ENCODE results near the gene UMODL1.
"Not testable (repeated sequence)": the region's sequence is repeated elsewhere in the genome, so short reads cannot be mapped to it uniquely, and the experiment has no call there.

Gene UMODL1

DNA sequence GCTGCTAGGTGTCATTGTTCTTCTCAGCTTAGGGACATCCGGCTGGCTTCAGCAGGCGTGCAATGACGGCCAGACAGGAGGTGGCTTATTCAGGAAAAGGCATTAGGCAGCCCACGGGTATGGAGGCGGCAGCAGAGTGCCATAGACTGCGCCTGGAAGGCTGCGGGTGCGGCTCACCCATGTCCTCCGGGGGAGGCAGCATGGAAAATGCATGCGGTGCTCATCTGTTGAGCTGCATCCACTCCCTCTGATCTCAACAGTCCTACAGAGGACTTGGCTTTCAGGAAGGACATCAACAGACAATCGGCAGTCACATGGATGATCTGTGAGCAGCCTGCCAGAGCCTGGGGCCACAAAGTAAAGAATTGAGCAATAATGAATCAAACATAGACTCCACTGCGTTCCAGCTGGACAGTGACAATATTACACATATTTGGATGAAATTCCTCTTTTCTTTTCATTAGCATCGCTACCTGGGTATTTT, 42.9 kb downstream of the UMODL1 start:
- Histone ChIP-seq H3K4me3 (ENCODE audit: low read length) (no peak overlapping the region), H2AFZ (ENCODE audit: low read depth, low read length) (no peak overlapping the region), H3K9me3 (ENCODE audit: low read length) (no peaks in the 10 kb centered on the region), H3K27me3 (ENCODE audit: insufficient read depth, low read length) (peaks cover 5% of the 10 kb centered on the region), H3K4me1 (ENCODE audit: insufficient read depth, low read length) (peaks cover 4% of the 10 kb centered on the region), H3K36me3 (ENCODE audit: insufficient read depth, low read length) (no peaks in the 10 kb centered on the region)

DNA sequence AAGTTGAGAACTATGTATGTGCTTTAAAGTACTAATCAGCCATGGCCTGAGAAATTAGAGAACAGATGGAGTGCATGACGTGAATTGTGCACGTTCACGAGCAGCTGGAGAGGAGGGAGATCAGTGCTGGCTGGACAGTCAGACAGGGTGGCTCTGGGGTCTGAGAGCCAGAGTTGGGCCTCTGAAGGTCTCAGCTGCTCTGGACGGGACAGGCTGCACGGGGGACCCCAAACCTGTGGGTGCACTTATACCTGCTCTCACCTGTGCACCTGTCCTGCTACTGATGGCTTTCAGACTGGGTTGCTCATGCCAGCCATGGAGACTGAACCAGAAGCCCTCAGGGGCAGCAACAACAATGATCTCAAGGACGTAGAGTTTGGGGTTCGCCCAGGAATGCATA, 43.5 kb downstream of the UMODL1 start:
- Histone ChIP-seq H3K4me3 (ENCODE audit: low read length) (no peak overlapping the region), H3K9me3 (ENCODE audit: low read length) (no peaks in the 10 kb centered on the region), H3K4me1 (ENCODE audit: insufficient read depth, low read length) (peaks cover 4% of the 10 kb centered on the region), H3K36me3 (ENCODE audit: insufficient read depth, low read length) (no peaks in the 10 kb centered on the region), H3K27me3 (ENCODE audit: insufficient read depth, low read length) (peaks cover 7% of the 10 kb centered on the region), H2AFZ (ENCODE audit: low read depth, low read length) (no peak overlapping the region)

DNA sequence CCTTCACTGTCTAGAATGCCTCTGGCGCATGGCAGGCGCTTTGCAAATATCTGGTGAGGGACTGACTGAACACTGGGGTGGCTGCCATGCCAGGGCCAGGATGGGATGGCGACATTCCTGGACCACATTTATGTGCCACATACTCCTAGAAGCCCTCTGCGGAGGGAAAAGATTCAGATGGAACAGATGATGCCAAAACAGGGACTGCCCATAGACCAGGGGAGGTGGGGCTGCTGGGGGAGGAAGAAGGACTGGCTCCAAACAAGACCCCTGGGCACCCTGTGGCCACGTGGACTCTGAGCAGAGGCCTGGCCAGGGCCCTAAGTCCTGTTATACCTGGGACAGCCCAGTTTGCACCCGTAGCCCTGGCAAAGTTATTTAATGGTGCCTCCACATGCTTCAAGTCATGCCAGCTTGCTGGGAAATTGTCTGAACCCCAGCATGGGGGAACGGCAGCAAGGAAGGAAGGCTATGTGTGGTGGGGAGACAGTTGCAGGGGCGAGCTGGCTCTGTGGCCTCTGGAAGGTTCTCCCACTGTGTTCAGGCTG, 44.1 kb downstream of the UMODL1 start:
- H3K27me3 ChIP-seq (ENCODE audit: insufficient read depth, low read length) = peaks cover 7% of the 10 kb centered on the region
- no peak overlapping the region for H2AFZ ChIP-seq (ENCODE audit: low read depth, low read length)
- no peak overlapping the region for H3K4me3 ChIP-seq (ENCODE audit: low read length)
- no peaks in the 10 kb centered on the region for H3K36me3 ChIP-seq (ENCODE audit: insufficient read depth, low read length)
- H3K4me1 ChIP-seq (ENCODE audit: insufficient read depth, low read length) = peaks cover 5% of the 10 kb centered on the region
- H3K9me3 ChIP-seq (ENCODE audit: low read length) = no peaks in the 10 kb centered on the region

DNA sequence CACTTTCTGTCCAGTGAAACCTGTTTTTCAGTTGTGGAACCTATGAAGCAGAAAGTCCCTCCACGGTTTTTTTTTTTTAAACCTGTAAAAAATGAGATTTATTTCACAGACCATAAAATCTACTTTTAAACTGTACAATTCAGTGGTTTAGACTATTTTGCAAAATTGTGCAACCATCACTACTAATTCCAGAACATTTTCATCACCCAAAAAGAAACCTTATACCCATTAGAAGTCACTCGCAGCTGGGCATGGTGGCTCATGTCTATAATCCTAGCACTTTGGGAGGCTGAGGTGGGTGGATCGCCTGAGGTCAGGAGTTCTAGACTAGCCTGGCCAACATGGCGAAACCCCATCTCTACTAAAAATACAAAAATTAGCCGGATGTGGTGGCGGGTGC, 45.4 kb downstream of the UMODL1 start:
- not testable (repeated sequence) for H3K36me3 ChIP-seq (ENCODE audit: insufficient read depth, low read length); H3K4me3 ChIP-seq (ENCODE audit: low read length); H2AFZ ChIP-seq (ENCODE audit: low read depth, low read length); H3K27me3 ChIP-seq (ENCODE audit: insufficient read depth, low read length); H3K9me3 ChIP-seq (ENCODE audit: low read length); H3K4me1 ChIP-seq (ENCODE audit: insufficient read depth, low read length)

DNA sequence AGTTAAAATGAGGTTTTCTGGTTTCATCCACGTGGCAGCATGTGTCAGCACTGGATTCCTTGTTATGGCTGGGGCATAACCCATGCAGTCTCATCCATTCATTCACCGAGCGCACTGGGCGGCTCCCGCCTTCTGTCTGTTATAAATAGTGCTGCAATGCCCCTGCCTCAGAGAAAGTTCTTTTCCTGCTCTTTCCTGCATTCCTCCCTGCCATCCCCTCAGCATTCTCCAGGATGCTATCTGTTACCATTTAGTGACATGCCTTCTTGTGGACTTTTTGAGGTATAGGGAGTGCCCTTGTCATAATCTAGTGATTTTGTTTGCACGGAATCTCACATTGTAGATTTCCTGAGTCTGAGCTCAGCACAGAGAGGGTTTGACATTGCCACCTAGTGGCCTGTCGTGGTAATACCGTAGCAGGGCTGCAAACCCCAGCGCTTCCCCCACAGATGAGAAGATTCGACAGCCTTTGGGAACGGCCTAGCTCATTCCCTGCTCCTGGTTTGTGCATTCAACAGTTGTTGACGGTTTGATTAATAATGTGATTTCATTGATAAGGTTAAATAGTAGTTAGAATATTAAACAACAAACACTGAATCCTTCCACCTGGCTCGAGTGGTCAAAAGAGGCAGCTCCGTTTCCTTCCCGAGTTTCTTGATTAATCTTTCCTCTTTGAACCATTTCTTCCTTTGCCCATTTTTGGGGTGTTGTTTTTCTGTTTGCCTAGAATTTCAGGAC, 46.3 kb downstream of the UMODL1 start:
- Histone ChIP-seq H3K36me3 (ENCODE audit: insufficient read depth, low read length) (no peaks in the 10 kb centered on the region), H2AFZ (ENCODE audit: low read depth, low read length) (no peak overlapping the region), H3K27me3 (ENCODE audit: insufficient read depth, low read length) (peaks cover 7% of the 10 kb centered on the region), H3K4me1 (ENCODE audit: insufficient read depth, low read length) (peaks cover 8% of the 10 kb centered on the region), H3K9me3 (ENCODE audit: low read length) (no peaks in the 10 kb centered on the region), H3K4me3 (ENCODE audit: low read length) (no peak overlapping the region)

DNA sequence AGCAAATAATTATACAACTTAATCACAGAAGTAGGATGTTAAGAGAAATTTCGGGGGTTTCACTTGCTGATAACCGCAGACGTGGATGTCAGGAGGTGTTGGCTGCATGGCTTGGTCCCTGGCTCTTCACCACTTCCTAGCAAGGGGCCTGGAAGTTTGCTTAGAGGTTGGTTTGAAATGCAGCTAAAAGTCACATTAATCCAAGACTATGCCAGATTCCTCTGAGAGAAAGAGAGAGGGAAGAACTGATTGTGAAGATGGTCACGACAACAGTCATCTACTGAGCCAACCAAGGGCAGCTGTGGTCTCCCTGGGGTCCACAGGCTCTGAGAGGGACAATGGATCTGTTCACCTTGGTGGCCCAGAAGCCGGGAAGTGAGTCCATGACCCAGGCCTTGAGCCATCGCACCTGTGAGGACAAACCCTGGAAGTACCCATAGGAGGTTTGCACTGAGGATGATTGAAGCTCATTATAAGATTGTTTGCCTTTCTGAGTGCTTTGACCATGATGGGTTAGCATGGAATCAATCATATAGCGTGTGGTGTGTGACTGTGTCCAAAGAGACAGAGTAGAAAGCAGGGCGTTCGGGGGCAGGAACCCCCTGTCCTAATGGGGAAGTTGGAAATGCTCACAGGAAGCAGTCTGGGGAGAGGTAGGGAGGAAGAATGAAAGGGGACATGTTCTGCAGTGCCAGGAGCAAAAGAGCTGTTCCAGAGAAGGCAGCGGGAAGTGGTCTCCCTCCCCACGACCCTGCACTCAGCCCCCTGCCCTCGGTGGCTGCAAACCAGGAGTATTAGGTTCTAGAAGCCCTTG, 47.1 kb downstream of the UMODL1 start:
- Histone ChIP-seq H3K4me1 (ENCODE audit: insufficient read depth, low read length) (peaks cover 8% of the 10 kb centered on the region), H3K4me3 (ENCODE audit: low read length) (no peak overlapping the region), H3K27me3 (ENCODE audit: insufficient read depth, low read length) (peaks cover 7% of the 10 kb centered on the region), H2AFZ (ENCODE audit: low read depth, low read length) (no peak overlapping the region), H3K9me3 (ENCODE audit: low read length) (no peaks in the 10 kb centered on the region), H3K36me3 (ENCODE audit: insufficient read depth, low read length) (no peaks in the 10 kb centered on the region)

DNA sequence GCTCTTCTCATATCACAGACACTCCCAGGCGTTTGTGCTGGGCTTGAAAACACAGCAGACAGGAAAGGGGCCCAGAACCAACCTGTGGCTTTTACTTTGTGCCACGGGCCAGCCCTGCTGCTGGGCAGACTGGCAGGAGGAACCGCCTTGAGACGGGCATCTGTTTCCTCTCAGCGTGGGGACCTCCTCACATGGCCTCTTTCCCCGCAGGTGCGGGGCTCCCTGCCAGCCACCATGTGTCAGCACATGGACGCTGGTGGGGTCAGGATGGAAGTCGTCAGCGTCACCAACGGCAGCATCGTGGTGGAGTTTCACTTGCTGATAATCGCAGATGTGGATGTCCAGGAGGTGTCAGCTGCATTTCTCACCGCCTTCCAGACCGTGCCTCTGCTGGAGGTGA, 47.8 kb downstream of the UMODL1 start:
- H3K4me3 ChIP-seq (ENCODE audit: low read length) = no peak overlapping the region
- H3K27me3 ChIP-seq (ENCODE audit: insufficient read depth, low read length) = peaks cover 7% of the 10 kb centered on the region
- no peak overlapping the region for H2AFZ ChIP-seq (ENCODE audit: low read depth, low read length)
- H3K4me1 ChIP-seq (ENCODE audit: insufficient read depth, low read length) = peaks cover 8% of the 10 kb centered on the region
- H3K9me3 ChIP-seq (ENCODE audit: low read length) = no peaks in the 10 kb centered on the region
- no peaks in the 10 kb centered on the region for H3K36me3 ChIP-seq (ENCODE audit: insufficient read depth, low read length)

DNA sequence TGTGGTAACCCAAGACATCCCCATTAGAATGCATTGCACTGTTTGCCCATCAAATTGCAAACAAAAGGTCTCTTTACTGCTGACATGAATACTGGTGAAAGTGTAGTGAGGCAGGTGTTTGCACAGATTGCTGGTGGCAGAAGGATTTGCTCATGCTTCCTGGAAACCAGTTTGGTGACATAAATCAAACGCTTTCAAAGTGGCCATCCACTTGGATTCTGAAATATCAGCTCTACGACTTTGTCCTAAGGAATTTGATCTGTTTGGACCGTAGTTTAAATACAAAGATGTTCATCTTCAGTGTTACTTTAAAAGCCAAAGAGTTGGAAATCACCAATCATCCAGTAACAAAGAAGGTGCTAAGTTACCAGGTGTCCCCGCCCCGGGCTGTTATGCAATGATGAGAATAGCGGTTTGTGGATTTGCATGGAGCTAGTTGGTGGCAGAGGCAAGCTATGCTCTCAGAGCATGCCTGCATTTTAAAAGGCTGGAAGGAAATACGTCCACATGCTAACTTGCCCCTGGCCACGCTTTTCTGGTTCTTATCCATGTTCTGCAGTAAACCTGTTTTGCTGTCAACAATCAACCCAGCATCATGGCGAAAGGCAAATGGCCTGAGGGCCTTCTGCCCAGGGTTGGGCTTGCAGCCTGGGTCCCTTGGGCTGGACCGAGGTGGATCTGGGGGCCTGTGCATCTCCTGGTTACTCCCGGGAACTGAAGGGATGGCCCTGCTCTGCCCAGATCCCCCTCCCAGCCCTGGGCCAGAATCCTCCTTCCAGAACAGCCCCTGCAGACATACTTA, 49.2 kb downstream of the UMODL1 start:
- H3K4me3 ChIP-seq (ENCODE audit: low read length) = no peak overlapping the region
- no peaks in the 10 kb centered on the region for H3K36me3 ChIP-seq (ENCODE audit: insufficient read depth, low read length)
- H3K4me1 ChIP-seq (ENCODE audit: insufficient read depth, low read length) = peaks cover 8% of the 10 kb centered on the region
- peaks cover 7% of the 10 kb centered on the region for H3K27me3 ChIP-seq (ENCODE audit: insufficient read depth, low read length)
- H2AFZ ChIP-seq (ENCODE audit: low read depth, low read length) = no peak overlapping the region
- H3K9me3 ChIP-seq (ENCODE audit: low read length) = no peaks in the 10 kb centered on the region

DNA sequence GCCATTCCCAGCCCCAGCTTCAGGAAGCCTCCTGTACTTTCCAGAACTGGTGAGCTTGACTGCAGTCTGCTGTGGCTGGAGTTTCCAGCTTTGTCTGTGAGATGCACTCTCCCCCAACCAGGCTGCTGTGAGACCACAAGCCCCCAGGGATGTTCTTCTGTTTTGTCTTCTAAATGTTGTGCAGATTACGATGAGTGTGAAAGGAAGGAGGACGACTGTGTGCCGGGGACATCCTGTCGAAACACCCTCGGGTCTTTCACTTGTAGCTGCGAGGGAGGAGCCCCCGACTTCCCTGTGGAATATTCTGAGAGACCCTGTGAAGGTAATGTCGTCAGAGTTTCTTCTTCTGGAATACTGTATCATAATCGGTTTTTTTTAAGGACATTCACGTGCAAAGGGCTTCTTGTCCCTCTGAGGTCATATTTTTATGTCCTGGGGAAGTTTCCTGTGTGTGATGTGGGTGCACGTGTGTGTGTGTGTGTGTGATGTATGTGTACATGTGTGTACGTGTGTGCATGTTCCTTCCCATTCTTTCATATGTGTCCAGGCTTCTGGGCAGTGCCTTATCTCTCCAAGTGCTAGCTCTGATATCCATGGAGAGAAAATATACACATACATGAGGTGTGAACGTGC, 49.9 kb downstream of the UMODL1 start:
- Histone ChIP-seq H3K9me3 (ENCODE audit: low read length) (no peaks in the 10 kb centered on the region), H3K27me3 (ENCODE audit: insufficient read depth, low read length) (peaks cover 7% of the 10 kb centered on the region), H3K4me1 (ENCODE audit: insufficient read depth, low read length) (peaks cover 8% of the 10 kb centered on the region), H2AFZ (ENCODE audit: low read depth, low read length) (no peak overlapping the region), H3K4me3 (ENCODE audit: low read length) (no peak overlapping the region), H3K36me3 (ENCODE audit: insufficient read depth, low read length) (no peaks in the 10 kb centered on the region)

DNA sequence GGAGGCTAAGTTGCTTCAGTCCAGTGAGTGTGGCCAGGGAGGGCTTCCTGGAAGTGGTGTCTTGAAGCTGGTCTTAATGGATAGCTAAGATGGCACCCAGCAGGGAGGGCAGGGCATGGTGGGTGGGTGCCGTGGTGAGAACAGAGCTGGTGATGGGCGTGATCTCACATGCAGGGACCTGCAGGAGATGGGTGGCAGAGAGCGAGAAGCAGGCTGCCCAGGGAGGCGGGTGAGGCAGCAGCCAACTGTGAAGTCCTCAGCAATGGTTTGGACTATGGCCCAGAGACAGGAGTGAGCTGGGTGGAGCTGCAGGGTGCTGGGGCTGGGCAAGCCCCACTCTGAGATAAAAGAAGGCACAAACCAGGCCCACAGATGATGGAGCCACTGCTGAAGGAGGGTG, 50.7 kb downstream of the UMODL1 start:
- no peak overlapping the region for H2AFZ ChIP-seq (ENCODE audit: low read depth, low read length)

DNA sequence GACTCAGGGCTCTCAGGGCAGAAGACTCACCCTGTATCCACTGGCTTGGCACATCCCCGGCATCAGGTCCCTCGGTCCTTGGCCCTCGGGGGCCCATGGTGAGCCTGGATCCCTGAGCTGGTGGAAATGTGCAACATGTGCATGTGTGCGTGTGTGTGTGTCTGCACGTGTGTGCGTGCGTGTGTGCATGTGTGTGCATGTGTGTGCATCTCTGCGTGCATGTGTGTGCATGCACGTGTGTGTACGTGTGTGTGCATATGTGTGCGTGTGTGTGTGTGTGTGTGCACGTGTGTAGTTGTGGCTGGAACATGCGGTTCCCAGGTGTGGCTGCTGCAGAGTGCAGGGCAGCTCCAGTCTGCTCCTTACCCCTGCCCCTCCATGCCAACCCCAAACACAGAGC, 51.3 kb downstream of the UMODL1 start:
- peaks cover 3% of the 10 kb centered on the region for H3K4me1 ChIP-seq (ENCODE audit: insufficient read depth, low read length)
- H3K36me3 ChIP-seq (ENCODE audit: insufficient read depth, low read length) = no peaks in the 10 kb centered on the region
- no peaks in the 10 kb centered on the region for H3K9me3 ChIP-seq (ENCODE audit: low read length)
- H3K27me3 ChIP-seq (ENCODE audit: insufficient read depth, low read length) = peaks cover 7% of the 10 kb centered on the region
- no peak overlapping the region for H3K4me3 ChIP-seq (ENCODE audit: low read length)
- H2AFZ ChIP-seq (ENCODE audit: low read depth, low read length) = no peak overlapping the region

More for the DNA sequence above, 50.7 kb downstream of the UMODL1 start:
- no peak overlapping the region for H3K4me3 ChIP-seq (ENCODE audit: low read length)
- H3K9me3 ChIP-seq (ENCODE audit: low read length) = no peaks in the 10 kb centered on the region
- peaks cover 8% of the 10 kb centered on the region for H3K4me1 ChIP-seq (ENCODE audit: insufficient read depth, low read length)
- H3K27me3 ChIP-seq (ENCODE audit: insufficient read depth, low read length) = peaks cover 7% of the 10 kb centered on the region
- no peaks in the 10 kb centered on the region for H3K36me3 ChIP-seq (ENCODE audit: insufficient read depth, low read length)

DNA sequence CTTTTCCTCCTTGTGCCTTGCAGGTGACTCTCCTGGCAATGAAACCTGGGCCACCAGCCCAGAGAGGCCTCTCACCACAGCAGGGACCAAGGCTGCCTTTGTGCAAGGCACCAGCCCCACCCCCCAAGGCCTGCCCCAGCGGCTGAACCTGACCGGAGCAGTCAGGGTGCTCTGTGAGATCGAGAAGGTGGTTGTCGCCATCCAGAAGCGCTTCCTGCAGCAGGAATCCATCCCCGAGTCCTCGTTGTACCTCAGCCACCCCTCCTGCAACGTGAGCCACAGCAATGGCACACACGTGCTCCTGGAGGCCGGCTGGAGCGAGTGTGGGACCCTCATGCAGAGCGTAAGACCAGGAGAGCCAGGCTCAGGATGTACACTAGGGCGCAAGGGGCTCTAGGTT, 51.7 kb downstream of the UMODL1 start:
- H3K4me1 ChIP-seq (ENCODE audit: insufficient read depth, low read length) = peaks cover 3% of the 10 kb centered on the region
- H3K27me3 ChIP-seq (ENCODE audit: insufficient read depth, low read length) = peaks cover 7% of the 10 kb centered on the region

More for the DNA sequence above, 51.7 kb downstream of the UMODL1 start:
- Histone ChIP-seq H3K36me3 (ENCODE audit: insufficient read depth, low read length) (no peaks in the 10 kb centered on the region), H3K9me3 (ENCODE audit: low read length) (no peaks in the 10 kb centered on the region), H2AFZ (ENCODE audit: low read depth, low read length) (no peak overlapping the region), H3K4me3 (ENCODE audit: low read length) (no peak overlapping the region)

All from neuron (in vitro differentiated cells).